ENCODE measurements around the gene KCNH1.

DNA sequence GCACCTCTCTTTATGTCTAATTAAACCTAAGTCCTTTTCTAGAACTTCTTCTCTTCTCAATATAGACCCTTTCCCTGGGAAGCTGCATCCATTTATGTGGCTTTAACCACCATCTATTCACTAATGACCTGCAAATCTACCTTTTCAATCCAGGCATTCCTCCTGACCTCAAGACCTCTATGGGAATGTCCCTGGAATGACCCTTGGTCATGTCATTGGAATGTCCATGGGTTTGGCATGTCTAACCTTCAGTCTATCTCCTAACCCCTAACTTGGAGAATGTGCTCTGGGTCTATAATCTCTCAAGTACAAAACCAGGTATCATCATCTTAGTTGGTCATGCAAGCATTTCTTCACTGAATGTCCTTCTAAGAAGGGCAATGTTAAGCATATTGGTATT is 196.1 kb downstream of the KCNH1 start:
- TF ChIP-seq, protein P1, sequence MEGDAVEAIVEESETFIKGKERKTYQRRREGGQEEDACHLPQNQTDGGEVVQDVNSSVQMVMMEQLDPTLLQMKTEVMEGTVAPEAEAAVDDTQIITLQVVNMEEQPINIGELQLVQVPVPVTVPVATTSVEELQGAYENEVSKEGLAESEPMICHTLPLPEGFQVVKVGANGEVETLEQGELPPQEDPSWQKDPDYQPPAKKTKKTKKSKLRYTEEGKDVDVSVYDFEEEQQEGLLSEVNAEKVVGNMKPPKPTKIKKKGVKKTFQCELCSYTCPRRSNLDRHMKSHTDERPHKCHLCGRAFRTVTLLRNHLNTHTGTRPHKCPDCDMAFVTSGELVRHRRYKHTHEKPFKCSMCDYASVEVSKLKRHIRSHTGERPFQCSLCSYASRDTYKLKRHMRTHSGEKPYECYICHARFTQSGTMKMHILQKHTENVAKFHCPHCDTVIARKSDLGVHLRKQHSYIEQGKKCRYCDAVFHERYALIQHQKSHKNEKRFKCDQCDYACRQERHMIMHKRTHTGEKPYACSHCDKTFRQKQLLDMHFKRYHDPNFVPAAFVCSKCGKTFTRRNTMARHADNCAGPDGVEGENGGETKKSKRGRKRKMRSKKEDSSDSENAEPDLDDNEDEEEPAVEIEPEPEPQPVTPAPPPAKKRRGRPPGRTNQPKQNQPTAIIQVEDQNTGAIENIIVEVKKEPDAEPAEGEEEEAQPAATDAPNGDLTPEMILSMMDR (conservative IDR thresholded peaks at IDR 0.05): no peak
- no peak for TF ChIP-seq ZFX (IDR thresholded peaks at IDR 0.05)
